ENCODE results near the gene RFLNA.

GRCh38 chr12:124277394-124278241 lies 17.3 kb upstream of the RFLNA start:
- no peak for TF ChIP-seq EZH2phosphoT487 (IDR thresholded peaks at IDR 0.05; ENCODE audit: low read length)
- TF ChIP-seq, protein P1, sequence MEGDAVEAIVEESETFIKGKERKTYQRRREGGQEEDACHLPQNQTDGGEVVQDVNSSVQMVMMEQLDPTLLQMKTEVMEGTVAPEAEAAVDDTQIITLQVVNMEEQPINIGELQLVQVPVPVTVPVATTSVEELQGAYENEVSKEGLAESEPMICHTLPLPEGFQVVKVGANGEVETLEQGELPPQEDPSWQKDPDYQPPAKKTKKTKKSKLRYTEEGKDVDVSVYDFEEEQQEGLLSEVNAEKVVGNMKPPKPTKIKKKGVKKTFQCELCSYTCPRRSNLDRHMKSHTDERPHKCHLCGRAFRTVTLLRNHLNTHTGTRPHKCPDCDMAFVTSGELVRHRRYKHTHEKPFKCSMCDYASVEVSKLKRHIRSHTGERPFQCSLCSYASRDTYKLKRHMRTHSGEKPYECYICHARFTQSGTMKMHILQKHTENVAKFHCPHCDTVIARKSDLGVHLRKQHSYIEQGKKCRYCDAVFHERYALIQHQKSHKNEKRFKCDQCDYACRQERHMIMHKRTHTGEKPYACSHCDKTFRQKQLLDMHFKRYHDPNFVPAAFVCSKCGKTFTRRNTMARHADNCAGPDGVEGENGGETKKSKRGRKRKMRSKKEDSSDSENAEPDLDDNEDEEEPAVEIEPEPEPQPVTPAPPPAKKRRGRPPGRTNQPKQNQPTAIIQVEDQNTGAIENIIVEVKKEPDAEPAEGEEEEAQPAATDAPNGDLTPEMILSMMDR (IDR thresholded peaks at IDR 0.05; ENCODE audit: low read length): no peak
- TF ChIP-seq EZH2 (optimal IDR thresholded peaks at IDR 0.05; ENCODE audit: low read depth, low read length): no peak
